GM19452 (cell line): ENCODE results near the gene AHI1.

Source experiments
- ATAC-seq: cut with Tn5 transposase; IDR thresholded peaks from one replicate; pipeline ENCODE4 v1.9.1; 2021; ENCODE audit not compliant: unreplicated experiment

Gene AHI1

DNA sequence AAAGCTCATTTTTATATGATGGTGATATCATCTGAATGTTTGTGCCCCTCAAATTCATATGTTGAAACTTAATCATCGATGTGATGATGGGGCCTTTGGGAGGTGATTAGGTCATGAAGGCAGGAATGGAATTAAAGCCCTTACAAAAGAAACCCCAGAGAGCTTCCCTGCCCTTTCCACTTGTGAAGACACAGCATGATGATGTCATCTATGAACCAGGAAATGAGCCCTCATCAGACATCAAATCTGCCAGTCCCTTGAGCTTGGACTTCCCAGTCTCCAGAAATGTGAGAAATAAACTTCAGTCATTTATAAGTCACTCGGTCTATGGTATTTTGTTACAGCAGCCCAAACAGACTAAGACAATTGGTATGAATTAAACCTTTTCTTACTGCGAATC lies 163.4 kb downstream of the AHI1 start:
- ATAC-seq, result no peak

DNA sequence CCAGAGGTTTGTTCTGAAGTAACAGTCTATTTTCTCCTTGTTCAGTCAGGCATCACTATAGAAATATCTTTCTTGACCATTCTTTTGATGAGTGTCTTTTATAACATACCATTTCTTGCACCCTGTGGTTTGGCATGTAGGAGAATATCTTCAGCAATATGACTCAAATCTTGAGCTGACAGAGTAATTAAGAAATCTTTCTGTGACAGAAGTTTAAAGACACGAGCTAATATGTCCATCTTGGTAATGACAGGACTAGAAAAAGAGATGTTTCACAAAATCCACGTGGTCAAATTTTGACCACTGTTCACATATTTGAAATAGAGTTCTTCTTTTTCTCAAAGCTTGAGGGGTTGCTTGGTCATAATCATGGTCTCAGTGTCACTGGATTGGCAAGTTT lies 166.5 kb downstream of the AHI1 start:
- ATAC-seq, result peak; percentile 19

DNA sequence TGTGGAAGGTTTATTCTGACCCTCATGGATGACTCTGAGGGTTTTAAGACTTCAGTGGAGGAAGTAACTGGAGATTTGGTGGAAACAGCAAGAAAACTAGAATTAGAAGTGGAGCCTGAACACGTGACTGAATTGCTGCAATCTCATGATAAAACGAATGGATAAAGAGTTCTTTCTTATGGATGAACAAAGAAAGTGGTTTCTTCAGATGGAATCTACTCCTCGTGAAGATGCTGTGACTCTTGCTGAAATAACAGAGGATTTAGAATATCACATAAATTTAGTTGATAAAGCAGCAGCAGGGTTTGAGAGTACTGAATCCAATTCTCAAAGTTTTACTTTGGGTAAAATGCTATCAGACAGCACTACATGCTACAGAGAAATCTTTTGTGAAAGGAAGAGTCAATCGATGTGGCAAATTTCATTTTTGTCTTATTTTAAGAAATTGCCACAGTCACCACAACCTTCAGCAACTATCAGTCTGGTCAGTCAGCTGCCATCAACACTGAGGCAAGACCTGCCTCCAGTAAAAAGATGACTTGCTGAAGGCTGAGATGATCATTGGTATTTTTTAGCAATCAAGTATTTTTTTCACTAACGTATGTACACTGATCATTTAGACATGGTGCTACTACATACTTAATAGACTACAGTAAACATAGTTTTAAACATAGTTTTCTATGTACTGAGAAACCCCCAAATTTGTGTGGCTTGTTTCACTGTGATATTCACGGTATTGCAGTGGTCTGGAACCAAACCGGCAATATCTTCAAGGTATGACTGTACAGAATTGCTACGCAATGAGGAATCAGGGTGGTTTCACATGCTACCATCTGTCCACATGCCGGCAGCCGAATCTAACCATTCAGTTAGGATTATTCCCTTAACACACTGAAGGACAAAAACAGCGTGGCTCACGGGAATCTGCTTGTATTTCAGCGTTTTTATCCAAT lies 167.4 kb downstream of the AHI1 start:
- peak; percentile 95 for ATAC-seq

DNA sequence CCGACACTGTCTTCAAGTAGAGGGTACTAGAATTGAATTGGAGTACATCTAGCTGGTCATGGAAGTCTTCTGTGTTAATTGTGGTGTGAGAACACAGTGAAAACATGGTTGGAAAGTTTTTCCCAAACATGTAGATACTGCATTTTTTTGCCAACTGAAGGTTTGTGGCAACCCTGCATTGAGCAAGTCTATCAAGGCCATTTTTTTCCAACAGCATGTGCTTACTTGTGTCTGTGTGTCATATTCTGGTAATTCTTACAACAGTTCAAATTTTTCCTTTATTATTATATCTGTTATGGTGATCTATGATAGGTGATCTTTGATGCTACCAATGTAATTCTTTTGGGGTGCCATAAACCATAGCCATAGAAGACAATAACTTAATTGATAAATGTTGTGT lies 169.4 kb downstream of the AHI1 start:
- no peak for ATAC-seq

DNA sequence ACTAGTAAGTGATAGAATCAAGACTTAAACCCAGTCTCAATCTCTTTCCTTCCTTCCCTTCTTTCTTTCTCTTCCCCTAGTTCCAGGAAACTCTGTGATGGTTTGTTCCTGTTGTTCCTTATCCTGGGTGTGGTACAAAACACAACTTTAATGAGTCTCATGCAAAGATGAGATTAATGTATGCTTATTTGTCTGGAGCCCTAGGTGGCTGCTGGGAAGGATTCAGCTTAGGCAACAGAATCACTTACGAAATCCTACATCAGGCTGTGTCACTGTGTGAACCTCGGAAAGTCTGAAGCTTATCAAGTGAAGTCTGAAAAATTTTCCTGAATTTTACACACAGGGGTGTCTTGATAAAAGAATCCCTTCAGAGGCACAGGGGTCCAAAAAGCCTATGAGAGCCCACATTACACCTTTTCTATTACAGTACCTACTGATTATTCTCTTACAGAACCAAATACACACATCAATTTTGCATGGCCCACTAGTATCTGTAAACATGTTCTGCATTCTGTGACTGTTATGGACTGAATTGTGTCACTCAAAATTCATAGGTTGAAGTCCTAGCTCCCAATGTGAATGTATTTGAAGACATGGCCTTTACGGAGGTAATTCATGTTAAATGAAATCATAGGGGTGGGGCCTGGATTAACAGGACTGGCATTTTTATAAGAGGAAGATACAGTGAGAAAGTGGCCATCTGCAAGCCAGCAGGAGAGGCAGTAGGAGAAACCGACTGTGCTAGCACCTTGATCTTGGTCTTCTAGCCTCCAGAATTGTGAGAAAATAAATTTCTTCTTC lies 171.7 kb downstream of the AHI1 start:
- ATAC-seq, result no peak

DNA sequence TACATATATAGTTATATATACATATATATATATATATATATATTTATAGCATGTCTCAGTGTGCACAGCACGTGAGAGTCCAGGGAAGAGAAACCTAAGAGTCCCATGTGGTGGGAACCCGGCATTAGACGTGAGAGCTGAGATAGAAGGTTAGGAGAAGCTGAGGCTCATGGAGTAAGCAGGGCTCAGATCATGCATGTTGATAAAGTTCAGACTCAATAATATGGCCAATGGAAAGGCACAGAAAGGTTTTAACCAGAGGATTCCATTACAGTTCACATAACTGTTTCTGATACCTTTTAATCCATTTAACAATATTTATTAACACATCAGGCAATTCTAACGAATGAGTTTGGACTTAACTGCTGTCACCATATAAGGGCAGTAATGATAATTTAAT lies 173.0 kb downstream of the AHI1 start:
- no peak for ATAC-seq

DNA sequence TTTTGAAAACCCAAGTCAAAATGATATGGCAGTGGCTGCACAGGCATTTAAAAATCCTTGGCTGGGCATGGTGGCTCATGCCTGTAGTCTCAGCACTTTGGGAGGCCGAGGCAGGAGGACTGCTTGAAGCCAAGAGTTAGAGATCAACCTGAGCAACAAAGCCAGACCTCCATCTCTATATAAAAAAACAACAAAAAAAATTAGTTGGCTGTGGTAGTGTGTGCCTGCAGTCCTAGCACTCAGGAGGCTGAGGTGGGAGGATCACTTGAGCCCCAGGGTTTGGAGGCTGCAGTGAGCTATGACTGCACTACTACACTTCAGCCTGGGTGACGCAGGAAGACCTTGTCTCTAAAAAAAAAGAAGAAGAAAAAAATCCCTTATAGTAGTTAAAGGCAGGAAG lies 173.6 kb downstream of the AHI1 start:
- ATAC-seq, result no peak

DNA sequence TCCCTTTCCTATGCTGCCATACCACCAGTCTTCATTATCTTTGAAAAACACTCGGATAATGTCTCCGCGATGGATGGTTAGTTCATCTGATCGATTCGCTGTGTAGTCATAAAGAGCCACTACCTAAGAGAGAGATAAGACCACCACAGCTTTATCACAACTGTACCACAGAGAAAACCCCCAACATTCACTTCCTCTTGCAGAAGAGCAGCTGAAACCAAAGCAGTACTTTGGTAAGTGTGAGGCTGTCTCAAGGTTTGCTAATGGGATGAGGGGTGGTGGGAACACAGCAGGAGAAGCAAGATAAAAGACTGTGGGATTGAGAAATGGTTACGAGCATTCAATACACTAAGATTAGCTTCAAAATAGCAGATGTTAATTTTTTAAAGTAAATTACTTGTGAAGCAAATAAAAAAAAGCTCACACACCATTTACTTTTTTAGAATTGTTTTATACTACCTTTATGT lies 174.3 kb downstream of the AHI1 start:
- ATAC-seq, result peak; percentile 95

DNA sequence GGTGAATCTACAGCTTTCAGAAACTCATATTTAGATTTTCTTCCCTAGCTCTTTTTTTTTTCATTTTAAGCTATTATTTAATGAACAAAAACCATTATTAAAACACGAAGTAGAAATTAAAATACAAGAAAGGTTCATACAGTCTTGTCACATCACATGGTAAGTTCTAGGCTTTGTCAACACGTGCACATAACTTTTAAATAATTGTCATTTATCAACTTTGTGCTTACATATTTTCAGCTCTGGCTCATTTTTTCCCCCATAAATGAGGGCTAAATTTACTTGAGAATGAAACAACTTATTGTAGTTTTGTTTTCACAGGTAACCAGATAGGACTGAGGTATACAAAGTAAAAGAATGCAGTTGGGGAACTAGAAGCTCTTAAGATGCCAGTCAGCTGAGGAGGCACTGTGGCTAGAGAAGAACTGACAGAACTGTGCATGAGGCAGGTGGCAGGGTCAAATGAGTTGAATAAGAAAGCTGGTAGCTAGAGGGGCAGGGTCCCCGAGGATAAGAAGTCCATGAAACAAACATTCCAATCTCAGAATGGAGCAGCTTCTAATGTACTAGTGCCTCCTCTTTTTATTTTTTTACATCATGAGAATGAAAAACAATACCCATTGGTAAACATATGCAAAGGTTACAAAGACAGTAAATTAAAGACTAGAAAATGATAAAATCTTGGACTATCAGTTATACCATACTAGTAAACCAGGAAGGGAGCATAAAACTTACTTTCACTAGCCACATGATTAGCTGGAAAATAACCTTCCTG lies 174.9 kb downstream of the AHI1 start:
- peak; percentile 62 for ATAC-seq

DNA sequence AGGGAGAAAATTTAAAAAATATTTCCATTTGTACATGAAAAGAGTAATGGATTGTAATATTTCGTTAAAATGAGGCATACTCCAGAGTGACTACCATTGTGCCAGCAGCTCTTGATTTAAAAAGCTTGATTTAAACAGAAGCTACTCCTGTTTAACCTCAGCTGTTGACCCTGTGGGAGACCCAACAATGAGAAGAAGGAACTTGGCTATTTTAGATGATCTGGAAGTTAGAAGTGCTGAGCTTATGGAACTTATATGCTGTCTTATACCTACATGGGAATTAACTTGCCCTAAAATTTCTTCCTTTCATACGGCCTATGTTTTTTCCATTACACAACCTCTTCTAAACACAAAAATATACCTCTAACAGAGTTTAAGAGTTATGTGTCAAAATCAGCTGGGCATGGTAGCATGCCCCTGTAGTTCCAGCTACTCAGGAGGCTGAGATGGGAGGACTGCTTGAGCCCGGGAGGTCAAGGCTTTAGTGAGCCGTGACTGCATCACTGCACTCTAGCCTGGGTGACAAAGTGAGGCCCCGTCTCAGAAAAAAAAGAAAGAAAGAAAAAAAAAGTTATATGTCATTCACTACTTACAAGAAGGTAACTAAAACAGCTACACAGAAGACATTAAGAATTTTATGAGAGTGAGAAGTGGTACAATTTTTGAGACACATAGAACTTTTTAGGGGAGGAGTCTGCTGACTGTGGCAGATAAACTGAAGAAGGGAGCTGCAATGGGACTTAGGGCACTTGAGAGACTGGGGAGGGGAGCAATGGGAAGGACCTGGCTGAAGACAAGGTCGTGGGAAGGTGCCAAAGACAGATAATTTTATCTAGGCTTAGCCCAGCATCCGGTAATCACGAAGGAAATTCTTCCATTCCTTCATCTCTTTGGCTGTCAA lies 176.6 kb downstream of the AHI1 start:
- no peak for ATAC-seq

DNA sequence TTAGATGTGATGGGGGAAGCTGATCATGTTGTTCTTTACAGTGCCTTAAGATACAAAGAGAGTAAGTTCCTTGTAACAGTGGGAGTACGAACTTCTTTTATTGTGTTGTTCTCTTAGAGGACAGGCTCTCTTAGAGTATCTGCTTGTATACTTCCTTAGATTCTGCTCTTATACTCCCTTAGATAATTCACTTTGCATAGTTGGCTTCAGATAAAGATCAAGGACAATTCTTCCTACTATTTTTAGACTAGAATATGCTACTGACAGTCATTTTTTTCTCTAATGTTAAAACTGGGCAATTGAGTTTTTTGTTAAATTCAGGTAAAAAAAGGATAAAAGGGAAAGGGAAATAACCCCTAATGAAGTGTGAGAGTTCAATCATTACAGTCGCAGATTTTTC lies 177.7 kb downstream of the AHI1 start:
- ATAC-seq, result no peak

DNA sequence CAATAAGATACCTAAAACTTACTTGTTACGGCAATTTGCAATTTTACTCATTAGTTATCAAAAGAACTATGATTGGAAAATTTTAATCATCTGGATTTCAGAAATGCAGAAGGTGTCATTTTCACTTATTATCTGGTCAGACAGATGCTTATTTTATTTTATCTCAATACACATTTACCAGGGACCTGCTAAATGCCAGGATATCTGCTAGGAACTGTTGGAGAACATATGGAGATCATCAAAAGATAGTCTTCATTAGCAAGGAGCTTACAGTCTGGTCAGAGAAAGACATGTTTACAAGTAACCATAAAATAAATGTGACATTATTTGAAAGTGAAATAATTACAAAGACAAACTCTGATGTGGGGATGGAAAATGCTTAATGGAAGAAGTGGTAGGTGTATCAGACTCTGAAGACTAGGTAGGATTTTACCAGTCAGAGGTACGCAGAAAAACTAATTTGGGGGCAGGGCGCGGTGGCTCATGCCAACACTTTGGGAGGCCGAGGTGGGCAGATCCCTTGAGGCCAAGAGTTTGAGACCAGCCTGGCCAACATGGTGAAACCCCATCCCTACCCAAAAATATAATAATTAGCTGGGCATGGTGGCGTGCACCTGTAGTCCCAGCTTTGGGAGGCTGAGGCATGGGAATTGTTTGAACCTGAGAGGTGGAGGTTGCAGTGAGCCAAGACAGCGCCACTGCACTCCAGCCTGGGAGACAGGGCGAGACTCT lies 178.6 kb downstream of the AHI1 start:
- ATAC-seq, result no peak

DNA sequence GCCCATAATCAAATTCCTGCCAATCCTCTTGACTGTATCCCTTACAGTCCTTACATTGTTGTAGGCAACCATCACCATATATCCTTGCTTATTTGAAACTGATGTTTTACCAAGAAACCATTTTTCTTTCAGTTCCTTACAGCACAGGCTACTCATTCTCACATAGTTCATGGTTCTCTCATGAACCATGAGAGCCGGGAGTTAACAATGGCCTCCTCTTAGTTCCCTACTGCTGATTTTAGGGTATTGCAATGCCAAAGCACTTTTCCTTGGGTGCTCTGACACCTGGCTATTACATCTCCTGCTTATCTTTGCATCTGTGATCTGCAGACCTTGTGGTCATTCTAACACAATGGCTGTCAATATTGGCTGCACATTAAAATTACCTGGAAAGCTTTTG lies 183.0 kb downstream of the AHI1 start:
- ATAC-seq, result no peak

DNA sequence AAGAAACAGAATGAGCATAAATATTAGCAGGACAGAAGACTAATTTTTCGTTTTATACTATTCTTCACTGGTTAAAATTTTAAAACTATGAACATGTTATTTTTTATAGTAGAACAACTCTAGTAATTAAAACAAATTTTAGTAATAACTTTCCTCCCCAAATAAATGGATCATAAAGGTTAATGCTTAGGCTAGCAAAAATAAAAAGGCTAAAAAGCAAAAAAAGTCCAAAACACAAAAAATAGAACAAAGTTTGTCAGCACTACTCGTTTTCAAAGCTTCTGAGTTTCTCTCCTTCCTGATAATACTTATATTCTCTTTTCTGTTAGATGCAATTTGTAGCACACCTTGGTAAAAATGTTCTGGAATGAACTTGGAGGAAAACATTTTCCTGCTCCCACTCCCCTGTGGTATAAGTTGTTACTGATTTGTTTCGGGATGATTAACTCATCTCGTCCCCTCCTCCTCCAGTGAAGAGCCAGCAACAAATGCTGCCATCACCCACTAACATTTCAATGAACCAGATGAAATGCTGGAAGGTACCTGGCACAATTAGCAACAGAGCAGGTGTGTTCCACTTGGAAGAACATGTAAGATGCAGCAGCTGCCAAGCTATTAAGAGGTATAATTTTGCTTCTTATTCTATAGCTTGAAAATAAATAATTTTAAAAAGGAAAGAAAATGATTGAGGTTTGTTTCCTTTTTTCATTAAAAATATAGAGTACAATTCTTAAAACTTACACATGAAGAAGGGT lies 185.9 kb downstream of the AHI1 start:
- ATAC-seq, result no peak

DNA sequence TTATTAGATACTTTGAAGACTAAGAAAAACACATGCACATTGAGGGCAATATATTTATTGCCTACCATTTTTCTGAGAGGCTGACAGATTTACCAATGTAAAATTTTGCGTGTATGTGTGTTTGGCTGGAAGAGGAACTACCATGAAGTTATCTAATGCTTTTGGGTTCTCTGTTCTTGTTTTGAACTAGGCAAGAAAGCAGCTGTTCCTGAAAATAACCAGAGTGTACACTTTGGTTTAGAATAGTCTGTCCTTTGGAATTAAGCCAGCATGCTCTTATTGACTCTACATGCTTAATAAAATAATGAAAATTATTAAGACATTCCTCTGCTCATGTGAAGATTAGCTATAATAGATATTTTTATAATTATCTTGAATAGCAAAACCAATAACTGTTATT lies 187.2 kb downstream of the AHI1 start:
- no peak for ATAC-seq

DNA sequence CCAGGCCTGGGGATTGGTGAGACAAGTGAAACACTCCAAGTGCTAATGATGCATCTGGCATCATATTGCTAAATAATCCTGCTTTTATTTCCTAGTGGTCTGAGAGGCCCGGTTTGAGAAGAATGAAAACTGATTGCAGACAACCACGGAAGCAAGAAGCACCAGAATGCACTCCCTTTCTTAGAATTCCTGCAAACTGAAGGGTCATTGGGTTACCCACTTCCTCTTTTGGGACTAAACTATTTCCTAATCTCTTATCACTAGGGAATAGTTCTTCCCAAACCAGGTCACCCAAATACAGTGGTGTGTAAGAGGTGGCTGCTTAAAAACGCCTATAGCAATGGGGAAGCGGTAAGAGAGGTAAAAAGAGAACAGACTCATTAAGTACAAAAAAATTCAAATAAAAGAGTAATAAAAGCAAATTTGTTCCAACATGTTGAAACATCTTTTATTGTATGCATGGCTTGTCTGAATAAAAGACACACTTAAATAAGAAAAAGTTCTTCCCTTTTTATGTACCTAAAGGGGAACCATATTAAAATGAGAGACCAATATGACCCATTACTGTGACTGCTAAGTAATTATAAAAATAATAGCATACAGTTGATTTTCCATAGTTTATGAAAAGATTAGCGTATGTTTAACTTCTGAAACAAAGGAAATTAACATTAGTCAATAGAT lies 190.7 kb downstream of the AHI1 start:
- ATAC-seq, result no peak

DNA sequence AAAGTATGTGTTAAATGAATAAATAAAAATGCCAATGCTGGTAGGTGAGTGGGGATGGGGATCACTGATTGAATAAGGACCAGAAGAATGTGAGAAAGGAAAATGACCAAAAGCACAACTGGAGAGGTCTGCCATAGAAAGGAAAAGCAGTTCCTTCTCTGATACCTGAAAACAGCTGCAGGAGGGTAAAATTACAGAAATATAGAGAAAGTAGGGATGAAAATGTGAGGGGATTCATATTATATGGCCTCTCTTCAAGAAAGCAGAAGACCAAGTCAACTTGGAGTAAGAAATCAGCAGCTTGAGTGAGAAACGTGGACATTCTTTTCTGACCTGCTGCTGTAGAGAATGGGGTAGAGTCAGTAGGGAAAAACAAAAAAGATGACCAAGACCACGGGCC lies 191.4 kb downstream of the AHI1 start:
- no peak for ATAC-seq

DNA sequence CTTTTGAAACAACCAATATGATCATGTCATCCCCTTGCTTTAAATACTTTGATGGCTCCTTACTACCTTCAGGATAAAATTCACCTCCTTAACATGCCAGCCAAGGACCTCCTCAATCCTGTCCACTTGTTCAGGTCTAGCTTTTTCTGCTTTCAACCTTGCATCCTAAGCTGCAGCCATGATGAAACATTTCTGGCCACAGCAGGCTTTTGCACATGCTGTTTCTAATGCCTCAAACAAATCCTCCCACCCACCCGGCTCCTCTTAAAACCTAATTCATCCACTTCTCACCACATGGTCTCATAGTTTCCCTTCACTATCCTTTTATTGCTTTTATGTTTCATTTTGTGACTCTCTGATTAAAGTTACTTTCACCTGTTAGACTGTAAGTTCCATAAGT lies 191.9 kb downstream of the AHI1 start:
- no peak for ATAC-seq
